Right kidney (tissue), 1 donor: ENCODE data around the gene LINGO1.
A peak's percentile ranks its signal among the peaks of the same experiment; 100 is the strongest.

Experiments
- DNase-seq: peaks from one replicate; pipeline ENCODE4 v3.0.0-alpha.2; 2016

LINGO1 gene

DNA sequence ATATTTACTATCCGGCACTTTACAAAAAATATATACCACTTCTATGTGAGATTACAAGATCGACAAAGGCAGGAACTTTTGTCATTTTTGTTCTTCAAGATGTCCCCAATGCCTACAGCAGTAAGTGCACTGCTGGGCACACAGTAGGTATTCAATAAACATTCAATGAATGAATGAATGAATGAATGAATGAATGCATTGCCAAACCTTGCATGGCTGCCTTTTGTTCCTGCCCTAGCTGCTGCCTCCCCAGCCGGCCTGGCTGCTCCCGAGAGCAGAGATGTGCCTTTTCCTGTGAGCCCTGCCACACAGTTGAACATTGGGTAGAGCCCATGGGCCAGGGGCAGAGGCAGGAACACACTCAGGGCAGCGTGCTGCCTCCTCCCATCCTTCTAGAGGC, 37.5 kb downstream of the LINGO1 start:
- no peak for DNase-seq

DNA sequence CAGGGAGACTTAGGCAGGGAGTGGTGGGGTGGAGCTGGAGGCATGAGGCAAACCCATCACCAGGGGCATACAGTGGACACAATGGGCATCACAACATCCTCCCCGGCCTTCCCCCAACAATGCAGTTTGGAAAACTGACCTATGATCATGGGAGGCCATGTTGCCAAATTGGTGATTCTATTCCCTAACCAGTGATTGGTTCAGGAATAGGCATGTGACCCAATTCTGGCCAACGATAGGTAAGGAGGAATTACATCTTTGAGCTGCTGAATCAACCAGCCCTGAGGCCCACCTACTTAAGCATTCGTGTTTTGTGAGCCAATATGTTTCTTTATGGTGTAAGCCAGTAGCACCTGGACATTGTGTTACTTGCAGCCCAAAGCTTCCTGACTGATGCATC, 40.0 kb downstream of the LINGO1 start:
- no peak for DNase-seq

DNA sequence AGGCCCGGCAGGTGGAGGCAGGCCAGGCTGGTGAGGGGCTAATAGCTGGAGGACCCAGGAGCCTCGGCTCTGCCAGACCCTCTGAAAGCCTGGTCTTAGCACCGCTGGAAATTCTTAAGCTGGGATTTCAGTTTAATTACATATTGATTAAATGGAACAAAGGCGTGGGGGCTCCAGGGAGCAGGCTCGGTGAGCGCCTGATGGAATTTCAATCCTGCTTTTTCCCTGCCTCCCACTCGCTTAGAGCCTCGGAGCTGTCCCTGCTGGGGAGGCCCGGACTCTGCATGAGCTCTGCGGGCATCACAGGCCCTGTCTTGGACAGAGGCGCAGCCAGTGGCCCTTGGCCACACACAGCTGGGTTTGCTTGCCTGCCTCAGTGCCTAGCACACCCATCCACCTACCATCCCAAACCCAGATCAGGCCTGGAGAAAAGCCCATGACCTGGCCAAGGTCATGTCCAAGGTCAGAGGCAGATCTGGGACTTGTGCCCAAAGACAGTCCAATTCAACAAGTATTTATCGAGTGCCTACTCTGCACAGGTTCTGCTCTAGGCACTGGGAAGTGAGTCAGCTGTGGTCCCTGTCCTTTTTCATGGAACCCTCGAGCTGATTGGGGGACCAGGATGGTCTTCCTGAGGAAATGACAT, 40.6 kb downstream of the LINGO1 start:
- DNase-seq, result no peak

DNA sequence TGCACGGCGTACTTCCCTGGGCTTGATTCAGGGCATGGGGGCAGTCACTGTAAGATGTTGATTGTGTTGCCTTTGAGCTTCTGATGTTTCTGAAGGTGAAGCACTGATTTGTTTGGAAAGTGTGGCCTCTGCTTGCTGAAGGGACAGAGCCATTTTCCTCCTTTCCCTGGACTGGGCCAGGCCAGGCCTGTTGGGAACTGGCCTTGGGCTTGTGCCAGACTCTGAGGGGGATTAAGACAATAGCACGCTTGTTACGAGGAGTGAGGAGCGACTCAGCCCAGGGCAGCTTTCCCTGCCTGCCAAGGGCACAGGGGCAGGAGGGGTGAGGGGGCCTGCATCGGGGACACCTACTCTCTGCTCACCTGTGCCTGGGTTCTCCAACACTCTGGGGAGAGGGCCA, 42.9 kb downstream of the LINGO1 start:
- DNase-seq, result no peak

DNA sequence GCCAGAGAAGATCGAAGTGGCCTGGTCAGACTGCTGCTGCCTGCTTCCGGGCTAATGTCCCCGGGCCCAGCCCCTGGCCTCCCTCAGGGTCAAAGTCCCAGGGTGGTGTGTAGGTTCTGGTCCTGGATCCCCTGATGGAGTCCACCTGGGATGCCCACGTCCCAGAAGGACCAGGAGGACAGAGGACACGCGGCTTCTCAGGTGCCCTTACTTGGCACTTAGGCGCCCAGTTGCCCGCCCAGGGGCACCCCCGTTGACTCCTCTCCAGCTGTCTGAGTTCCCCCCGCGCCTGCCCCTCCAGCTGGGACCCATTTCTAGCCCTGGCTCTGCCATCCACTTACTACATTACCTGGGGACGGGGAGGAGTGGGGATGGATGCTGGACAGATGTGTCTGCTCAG, 44.6 kb downstream of the LINGO1 start:
- DNase-seq, result no peak

DNA sequence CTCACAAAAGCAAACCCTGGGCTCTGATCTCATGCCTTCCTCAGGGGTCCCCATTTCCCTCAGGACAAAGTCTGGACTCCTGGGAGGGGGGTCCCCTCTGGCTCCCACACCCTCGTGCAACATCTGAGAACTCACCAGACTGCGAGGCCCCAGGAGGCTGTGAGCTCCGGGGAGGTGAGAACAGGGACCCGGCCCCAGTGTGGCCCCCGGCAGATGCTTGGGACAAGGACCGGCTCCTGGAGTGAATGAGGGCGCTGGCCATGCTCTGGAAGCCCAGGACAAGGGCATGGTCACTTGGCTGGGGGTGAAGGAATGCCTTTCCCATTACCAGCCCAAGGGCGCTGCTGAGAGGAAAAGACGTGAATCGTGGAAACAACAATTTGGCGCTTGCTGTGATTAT, 48.0 kb downstream of the LINGO1 start:
- no peak for DNase-seq

DNA sequence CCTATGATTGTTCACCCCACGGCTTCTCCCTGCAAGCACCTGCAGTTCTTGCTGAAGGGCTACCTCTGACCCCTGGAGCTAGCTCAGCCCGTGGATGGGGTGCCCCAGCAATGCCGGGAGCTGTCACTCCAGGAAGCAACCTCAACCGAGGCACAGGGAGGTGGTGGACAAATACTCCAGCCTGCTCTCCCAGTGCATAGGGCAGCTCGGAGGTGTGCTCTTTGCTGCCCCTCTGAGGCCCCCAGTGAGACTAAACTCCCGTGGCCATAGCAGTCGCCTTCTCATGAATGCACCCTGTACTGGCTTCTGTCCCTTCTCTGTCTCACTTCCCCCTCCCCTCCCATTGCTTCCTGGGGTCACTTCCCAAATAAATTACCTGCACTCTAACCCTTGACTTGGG, 48.5 kb downstream of the LINGO1 start:
- no peak for DNase-seq

DNA sequence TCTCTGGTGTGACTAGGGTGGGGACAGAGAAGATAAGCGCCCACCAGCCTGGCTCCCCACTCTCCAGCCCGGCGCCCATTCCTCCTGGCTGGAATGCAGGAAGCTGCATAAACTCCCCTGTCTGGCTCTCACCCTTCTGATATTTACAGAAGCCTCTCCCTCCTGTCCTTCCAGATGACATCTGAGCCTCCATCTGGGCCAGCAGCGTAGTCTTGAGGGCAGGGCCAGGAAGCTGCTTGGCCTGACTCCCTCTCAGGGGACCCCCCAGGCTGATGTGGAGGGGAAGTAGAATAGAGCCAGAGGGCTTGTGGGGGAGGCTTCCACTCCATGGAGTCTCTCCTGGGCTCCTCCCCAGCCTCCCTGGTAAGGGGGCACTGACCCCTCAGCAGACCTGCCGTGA, 49.9 kb downstream of the LINGO1 start:
- DNase-seq, result no peak

DNA sequence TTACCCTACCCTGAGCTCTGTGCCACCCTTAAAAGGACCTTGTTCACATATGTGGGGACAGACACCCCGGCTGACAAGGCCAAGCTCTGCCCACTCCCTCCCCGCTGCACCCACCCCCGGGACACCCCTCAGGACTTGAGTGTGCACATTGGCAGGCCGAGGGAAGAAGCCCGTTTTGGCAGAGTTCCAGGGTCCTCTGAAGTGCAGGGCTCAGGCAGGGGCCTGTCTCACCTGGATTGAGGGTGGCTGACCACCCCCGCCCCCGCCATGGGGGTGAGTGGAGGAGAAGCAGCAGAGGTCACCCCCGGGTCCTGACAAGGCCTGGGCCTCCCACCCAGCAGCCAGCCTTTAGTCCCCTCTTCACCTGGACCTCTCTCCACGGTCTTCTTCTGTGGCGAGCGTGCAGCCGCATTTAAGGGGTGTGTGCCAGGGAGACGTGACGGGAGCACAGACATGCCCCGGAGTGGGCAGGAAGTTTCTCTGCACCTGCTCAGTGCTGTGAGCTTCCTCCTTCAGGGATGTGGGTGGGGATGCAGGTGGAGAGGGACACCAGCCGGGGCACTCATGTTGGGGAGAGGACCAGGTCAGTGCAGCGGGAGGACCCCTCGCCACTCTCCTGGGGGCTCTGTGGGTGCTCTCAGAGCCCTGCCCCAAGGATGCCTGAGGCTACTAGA, 50.7 kb downstream of the LINGO1 start:
- DNase-seq, result no peak

DNA sequence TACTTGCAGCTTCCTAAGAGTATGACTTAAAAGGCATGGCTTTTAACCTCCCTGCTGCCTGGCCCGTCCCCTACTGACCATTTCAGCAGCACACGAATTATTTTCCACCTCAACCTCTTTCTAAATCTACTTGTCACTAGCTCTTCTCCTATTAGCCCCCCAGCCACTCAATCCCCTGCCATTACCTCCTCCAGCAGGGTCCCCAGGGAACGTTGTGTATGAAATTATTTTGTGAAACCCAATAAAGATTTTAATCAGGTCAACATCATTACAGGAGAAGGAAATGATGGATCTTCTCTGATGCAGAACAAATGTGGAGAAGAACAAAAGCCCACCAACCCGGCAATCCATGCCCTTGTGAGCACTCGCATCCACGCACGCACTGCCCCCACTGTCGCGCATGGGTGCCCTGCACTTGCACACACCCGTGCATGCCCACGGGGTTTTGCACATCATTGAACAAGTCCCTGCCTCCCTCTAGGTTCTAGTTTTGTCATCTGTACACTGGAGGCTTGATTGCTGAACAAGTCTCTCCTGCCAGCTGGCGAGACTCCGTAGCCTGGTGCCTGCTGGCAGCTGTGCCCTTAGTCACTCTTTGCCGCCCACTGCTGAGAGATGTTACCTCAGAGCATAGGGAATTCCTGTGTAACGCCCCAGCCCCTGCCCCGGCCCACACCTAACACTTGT, 51.6 kb downstream of the LINGO1 start:
- no peak for DNase-seq

DNA sequence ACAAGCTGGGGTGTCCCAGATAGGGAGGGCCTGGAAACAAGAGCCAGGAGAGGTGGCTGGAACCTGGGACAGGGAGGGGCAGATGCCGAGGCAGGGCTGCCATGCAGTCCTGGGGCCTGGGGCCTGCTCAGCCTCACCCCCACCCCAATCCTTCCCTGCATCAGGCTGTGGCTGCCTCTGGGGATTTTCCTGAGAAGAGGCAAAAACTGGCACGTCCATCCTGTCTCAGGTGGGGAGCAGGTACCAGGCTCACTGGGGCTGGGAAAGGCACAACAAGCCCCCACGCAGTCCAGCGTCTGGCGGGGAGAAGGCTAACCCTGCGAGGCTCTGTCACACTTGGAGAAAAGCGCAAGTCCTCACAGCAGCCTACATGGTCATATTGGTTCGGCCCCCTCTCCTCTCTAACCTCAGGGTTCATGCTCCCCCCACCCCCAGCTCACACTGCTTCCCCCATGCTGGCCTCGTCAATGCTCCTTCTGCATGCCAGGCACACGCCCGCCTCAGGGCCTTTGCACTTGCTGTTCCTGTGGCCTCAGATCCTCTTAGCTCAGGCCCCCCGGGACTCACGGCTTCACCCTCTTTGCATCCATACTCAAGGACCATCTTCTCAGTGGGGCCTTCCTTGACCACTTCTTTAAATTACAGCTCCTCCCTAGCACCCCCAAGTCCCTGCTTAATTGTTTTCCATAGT, 53.1 kb downstream of the LINGO1 start:
- no peak for DNase-seq

DNA sequence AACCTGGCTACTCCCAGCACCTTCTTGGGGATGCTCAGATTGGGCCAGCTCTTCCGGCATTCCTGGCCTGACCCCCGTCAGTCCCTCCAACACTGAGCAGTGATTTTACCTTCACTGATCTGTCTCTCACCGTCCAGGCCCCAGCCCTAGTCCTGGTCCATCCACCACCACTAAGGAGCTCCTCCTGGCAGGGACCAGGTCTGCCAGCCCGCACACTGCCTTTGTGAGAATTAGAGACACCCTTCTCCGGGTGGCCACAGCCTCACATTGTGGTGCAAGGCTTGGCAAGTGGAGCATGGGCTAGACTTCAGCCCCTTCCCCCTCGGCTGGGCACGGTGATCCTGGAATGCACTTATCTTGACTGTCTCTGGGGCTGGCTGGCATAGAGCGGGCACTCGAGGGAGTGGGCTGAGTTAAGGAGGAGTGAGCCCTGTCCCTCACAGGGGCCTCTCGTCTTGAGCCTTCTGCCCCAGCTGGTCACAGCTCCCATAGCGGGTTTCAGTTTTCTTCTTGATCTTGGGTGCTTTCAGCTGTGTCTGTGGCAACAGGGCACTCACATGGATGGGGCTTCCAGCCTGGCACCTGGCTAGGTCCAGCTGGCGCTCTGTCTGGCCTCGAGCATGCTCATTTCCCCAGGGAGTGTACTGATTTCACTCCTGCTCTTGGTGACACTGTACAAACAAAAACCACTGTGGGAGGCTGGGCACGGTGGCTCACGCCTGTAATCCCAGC, 53.9 kb downstream of the LINGO1 start:
- DNase-seq, result no peak

DNA sequence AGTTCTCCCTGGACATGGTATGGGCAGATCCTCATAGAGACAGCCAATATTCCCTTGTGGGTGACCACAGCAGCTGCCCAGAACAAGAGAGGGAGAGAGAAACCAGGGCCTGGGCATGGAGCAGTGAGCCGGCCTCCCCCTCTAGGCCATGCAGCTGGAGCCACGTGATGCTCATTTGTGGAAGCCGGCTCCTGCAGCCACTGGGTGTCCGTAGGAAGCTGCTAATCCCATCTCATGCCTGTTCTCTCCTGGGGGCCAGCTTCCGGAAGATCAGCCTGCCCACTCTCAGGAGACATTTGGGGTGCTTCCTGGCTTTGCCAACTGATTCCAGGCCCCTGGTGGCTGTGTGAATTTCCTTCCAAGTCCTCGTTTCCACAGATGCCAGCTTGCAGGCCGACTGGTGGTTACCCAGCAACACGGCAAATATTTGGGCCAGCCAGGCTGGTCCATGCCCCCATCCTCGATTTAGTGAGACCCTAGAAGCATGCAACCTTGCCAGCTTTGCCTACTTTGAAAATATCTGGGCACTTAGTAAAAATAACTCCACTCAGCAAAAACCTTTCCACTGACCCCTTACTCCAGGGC, 55.3 kb downstream of the LINGO1 start:
- no peak for DNase-seq

DNA sequence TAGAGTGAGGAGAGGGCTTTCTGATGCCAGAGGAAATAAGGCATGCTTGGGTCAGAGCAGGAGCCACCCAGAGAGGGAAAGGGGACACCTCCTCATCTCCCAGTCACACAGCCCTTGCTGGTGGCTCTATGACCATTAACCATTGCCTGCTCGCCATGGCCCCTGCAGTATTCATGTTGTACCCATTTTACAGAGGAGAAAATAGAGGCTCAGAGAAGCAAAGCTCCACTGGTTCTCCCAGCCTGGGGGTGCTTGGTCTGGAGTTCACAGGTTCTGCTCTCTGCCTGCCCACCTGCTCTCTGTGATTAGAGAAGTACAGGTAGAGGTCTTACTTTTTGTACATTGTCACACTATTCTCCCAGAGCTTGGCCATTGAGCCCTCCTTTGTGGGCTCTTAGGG, 56.2 kb downstream of the LINGO1 start:
- no peak for DNase-seq

DNA sequence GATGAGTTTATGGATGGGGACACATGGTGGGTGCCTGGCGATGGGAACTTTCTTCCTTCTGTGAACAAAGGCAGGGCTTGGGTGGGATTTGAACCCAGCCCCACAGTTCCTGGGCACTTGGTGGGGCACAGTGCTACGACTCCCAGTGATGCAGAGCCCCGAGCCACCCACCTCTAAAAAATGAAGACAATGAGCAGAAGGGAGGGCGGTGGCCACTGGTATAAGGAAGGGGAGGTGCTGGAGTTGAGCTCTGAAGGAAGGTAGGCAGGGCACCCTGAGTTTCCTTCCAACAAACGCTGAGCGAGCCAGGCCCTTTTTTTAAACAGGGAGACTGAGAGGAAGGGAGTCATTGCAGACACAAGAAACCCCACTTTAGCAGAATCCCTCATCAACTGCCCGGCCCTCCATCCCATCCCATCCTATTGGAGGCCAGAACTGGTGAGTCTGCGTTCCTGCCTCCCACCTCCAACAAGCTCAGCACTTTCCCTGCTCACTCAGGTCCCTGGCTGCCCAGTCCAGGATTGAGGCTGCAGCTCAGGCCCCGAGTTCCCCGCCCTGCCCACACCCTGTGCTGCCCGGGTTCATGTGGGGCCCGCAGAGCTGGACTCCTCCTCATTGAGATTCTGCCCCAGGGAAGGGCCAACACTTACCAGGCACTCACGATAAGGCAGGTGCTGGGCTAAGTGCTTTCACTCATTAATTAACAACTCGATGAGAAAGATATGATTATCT, 57.3 kb downstream of the LINGO1 start:
- no peak for DNase-seq

DNA sequence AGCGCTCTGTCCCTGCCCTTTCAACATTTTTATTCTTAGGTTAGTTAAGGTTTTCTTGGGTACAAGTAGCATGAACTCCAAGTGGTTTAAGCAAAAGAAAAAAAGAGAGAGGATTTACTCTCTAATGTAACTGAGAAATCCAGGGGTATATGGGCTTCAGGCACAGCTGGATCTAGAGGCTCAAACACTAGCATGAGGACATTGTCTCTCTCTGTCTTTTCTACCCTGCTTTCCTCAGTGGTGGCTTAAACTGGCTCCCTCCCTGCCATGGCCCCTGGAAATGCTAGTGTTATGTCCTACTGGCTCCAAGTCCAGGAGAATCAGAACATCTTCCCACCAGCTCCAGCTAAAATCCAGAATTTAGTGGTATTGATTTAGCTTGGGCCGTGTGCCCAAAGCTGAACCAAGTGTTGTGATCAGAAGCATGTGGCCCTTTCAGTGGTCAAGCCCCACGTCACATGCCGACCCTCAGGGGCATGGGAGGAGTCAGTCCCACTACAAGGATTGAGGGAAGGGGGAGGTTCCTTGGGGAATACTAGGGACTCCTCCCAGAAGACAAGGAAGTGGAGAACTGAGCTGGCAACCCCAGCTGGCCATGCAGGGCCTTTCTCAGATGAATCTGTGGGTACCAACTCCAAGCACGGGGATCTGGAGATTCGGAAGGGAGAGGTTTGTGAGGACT, 58.0 kb downstream of the LINGO1 start:
- DNase-seq, result no peak

DNA sequence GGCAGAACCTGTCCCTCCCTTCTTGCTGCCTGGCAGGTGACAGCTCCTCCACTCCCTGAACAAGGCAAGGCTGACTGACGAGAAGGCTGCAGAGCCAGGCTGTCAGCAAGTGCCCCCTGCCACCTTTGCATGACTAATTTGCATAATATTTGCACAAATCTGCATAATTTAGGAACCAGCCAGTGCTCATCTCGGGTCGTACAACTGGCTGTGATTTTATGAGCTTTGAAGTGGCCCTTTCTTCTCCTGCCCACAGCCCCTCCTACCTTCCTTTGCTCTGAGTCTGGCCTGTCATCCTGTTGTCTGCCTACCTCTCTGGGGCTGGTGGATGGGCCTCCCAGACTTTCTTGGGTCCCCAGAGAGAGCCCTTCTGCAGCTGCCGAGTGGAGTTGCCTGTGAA, 58.9 kb downstream of the LINGO1 start:
- DNase-seq, result no peak

DNA sequence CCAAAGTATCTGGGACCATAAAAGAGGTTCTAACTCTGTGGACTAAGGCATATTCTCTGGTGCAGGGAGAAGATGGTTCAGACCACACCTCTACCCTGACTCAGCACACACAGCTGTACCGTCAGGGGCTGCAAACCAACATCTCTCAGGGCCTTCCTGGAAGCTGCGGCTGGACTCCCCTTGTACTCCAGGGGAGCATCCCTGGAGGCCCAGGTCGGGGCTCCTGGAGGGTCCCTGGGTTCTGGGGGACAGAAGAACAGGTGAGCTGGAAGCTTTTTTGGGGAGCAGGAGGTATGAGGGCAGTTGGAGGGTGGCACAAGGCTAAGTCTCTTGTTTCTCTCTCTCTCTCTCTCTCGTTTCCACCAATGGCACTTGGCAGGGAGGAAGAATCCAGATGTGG, 60.5 kb downstream of the LINGO1 start:
- DNase-seq, result no peak

DNA sequence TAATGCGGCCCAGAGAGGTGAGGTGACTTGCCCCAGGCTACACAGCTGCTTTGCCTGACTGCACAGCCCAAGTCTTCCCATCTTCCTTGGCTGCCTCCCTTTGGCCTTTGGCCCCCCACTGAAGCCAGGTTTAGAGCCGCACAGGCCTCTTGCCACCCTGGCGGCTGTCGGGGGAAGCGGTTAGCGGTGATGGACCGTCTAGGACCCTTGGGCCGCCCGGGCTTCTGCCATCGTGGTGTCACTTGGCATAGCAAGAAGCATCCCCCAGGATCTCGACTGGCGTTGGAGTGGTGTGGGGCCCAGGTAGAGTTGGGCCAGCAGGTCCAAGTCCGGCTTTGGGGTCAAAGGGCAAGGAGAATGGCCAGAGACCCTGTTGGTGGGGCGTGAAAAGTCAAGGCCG, 61.0 kb downstream of the LINGO1 start:
- DNase-seq, result no peak

DNA sequence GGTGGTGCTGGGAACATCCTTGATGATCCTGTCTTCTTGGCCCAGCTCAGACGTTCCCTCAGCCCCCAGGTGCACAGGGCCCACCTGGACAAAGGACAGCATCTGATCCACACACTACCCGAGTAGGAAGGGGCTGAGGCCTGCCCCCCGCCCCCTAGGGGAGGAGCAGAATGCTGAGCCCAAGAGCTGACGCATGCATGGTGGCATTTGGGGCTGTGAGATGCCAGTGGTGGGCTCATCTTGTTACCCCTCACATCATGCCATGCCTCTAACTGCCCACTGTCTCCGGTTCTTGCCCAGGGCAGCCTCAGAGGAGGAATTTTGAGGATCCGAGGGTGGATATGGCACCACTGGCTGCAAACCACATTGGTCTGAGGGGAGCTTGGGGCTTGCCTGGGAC, 61.5 kb downstream of the LINGO1 start:
- no peak for DNase-seq

DNA sequence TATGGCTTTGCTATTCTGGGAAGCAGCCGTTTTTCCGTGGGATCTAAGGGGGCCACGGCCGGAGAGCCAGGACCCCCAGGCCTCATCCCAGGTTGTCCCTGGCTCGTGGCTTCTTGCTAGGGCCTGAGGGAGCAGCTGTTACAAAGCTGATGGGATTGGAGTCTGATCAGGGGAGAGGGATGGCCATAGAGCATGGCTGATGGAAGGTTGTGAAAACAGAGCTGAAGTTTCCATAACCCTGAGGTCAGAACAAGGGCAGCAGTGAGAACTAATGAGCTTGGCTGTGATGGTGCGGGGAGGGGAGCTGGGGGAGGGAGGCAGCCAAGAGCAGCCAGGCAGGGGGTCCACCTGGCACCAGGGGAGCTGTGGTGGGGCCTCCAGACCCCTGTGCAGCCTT, 63.0 kb downstream of the LINGO1 start:
- DNase-seq, result peak; percentile 62
